ENCODE measurements around the gene MPND.

DNA sequence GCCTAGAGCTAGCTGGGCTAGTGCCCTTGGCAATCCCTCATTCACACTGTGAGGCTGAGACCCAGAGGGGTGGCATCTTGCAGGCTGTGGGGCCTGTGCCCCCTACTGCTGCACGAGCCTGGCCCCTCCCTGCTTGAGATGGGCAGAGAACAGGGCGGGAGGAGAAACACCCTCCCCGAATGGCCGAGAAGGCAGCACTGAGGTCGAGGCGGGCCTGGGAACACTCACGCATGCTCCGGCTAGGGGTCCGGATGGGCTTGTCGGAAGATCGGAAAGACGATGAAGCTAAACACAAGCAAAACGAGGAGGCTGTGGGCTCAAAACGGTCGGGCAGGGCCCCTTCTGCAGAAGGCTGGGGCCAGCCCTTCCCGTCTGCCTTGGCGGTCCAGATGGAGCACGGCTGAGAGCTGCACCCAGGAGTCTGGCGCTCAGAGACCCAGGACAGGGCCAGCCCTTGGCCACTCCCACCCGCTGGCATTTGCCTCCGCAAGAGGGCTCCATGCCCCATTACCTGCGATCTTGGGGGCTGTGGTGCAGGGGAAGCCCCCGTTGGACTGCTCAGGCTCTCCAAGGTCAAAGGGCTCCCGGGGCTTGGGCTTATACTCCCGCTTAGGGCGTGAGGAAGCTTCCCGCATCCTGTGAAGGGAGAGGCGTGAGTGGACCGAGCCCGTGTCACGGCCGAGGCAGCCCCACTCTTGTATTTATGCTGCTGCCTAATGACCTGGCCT lies 18.9 kb downstream of the MPND start:
- TF ChIP-seq, protein P1, sequence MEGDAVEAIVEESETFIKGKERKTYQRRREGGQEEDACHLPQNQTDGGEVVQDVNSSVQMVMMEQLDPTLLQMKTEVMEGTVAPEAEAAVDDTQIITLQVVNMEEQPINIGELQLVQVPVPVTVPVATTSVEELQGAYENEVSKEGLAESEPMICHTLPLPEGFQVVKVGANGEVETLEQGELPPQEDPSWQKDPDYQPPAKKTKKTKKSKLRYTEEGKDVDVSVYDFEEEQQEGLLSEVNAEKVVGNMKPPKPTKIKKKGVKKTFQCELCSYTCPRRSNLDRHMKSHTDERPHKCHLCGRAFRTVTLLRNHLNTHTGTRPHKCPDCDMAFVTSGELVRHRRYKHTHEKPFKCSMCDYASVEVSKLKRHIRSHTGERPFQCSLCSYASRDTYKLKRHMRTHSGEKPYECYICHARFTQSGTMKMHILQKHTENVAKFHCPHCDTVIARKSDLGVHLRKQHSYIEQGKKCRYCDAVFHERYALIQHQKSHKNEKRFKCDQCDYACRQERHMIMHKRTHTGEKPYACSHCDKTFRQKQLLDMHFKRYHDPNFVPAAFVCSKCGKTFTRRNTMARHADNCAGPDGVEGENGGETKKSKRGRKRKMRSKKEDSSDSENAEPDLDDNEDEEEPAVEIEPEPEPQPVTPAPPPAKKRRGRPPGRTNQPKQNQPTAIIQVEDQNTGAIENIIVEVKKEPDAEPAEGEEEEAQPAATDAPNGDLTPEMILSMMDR (conservative IDR thresholded peaks at IDR 0.05; ENCODE audit: low read depth, low read length), result no peak
- TF ChIP-seq EZH2 (IDR thresholded peaks at IDR 0.05; ENCODE audit: borderline replicate concordance, low read depth, low read length, poor library complexity, severe bottlenecking), result no peak

All from A673 (cell line).